Measurements from ENCODE around the gene UBASH3A.

UBASH3A gene

GRCh38 chr21:42374864-42375499 lies 28.7 kb upstream of the UBASH3A start:
- no peak for DNase-seq

- no peak for DNase-seq
These were observed 28.2 kb upstream of the UBASH3A start for GRCh38 chr21:42375506-42375905.

GRCh38 chr21:42375966-42376337 lies 27.8 kb upstream of the UBASH3A start:
- DNase-seq = no peak

GRCh38 chr21:42376338-42376982 lies 27.2 kb upstream of the UBASH3A start:
- no peak for DNase-seq

- DNase-seq = no peak
These were observed 26.3 kb upstream of the UBASH3A start for GRCh38 chr21:42377211-42377950.

- DNase-seq = no peak
These were observed 25.8 kb upstream of the UBASH3A start for GRCh38 chr21:42377951-42378340.

GRCh38 chr21:42378418-42378817 lies 25.3 kb upstream of the UBASH3A start:
- no peak for DNase-seq

GRCh38 chr21:42379426-42380215 lies 24.1 kb upstream of the UBASH3A start:
- no peak for DNase-seq

- DNase-seq = peak; percentile 54
These were observed 22.2 kb upstream of the UBASH3A start for GRCh38 chr21:42381347-42381984.

- no peak for DNase-seq
These were observed 20.8 kb upstream of the UBASH3A start for GRCh38 chr21:42382915-42383314.

- no peak for DNase-seq
These were observed 20.4 kb upstream of the UBASH3A start for GRCh38 chr21:42383331-42383730.

- no peak for DNase-seq
These were observed 19.4 kb upstream of the UBASH3A start for GRCh38 chr21:42384156-42384945.

- DNase-seq = no peak
These were observed 18.7 kb upstream of the UBASH3A start for GRCh38 chr21:42384989-42385388.

- DNase-seq = no peak
These were observed 18.1 kb upstream of the UBASH3A start for GRCh38 chr21:42385619-42386018.

- DNase-seq = no peak
These were observed 17.6 kb upstream of the UBASH3A start for GRCh38 chr21:42386034-42386591.

GRCh38 chr21:42387164-42387563 lies 16.5 kb upstream of the UBASH3A start:
- DNase-seq = no peak

GRCh38 chr21:42387843-42388340 lies 15.8 kb upstream of the UBASH3A start:
- DNase-seq = no peak

GRCh38 chr21:42388740-42389448 lies 14.8 kb upstream of the UBASH3A start:
- DNase-seq = no peak

GRCh38 chr21:42389449-42389835 lies 14.3 kb upstream of the UBASH3A start:
- DNase-seq = no peak

GRCh38 chr21:42390193-42390592 lies 13.5 kb upstream of the UBASH3A start:
- DNase-seq = no peak

GRCh38 chr21:42390696-42391095 lies 13.0 kb upstream of the UBASH3A start:
- no peak for DNase-seq

Measured in NCI-H1105 (cell line).